HepG2 (cell line): ENCODE measurements around the gene KIF3C. TPM values are rescaled to one million over a fixed set of nuclear protein-coding genes. Genes with fewer than 3 reads are reported as not detected.

Experiments used
- ELF3 ChIP-seq: IDR thresholded peaks from 2 replicates; pipeline ENCODE4 v1.6.1; 2016; ENCODE audit warnings: missing genetic modification reagents, missing compliant biosample characterization
- KDM1A ChIP-seq: IDR thresholded peaks from 2 replicates; pipeline ENCODE4 v1.6.1; 2016; ENCODE audit warnings: missing compliant biosample characterization
- MED13 ChIP-seq: sonication (generic); formaldehyde crosslinking; IDR thresholded peaks from 2 replicates; pipeline ENCODE4 v1.5.0; 2020; ENCODE audit warnings: missing genetic modification reagents
- MZF1 ChIP-seq: sonication (generic); formaldehyde crosslinking; IDR thresholded peaks from 2 replicates; pipeline ENCODE4 v1.8.1; 2023; ENCODE audit warnings: mild to moderate bottlenecking, missing genetic modification reagents, borderline replicate concordance
- RFX1 ChIP-seq: fragments of 450-650 bp; IDR thresholded peaks from 2 replicates; pipeline ENCODE4 v1.6.1; 2017
- SCMH1 ChIP-seq: sonication (generic); formaldehyde crosslinking; IDR thresholded peaks from 2 replicates; pipeline ENCODE4 v1.9.0; 2021; ENCODE audit warnings: missing genetic modification reagents, mild to moderate bottlenecking, borderline replicate concordance
- SIN3B ChIP-seq: fragments of 150-350 bp; IDR thresholded peaks from 2 replicates; pipeline ENCODE4 v1.6.1; 2014; ENCODE audit warnings: low read length
- SRF ChIP-seq: IDR thresholded peaks from 2 replicates; pipeline ENCODE4 v1.6.1; 2011; ENCODE audit warnings: mild to moderate bottlenecking, low read depth, low read length, moderate library complexity
- TARDBP ChIP-seq: sonication (generic); formaldehyde crosslinking; IDR thresholded peaks from 2 replicates; pipeline ENCODE4 v1.8.0; 2022; ENCODE audit warnings: mild to moderate bottlenecking, missing genetic modification reagents
- THYN1 ChIP-seq: sonication (generic); formaldehyde crosslinking; IDR thresholded peaks from 2 replicates; pipeline ENCODE4 v1.8.1; 2023; ENCODE audit warnings: low read depth, mild to moderate bottlenecking, moderate library complexity, missing genetic modification reagents, borderline replicate concordance
- U2AF1 ChIP-seq: fragments of 200-400 bp; formaldehyde crosslinking; optimal IDR thresholded peaks from 2 replicates; pipeline ENCODE3; 2017; ENCODE audit warnings: mild to moderate bottlenecking, low read depth, low read length
- YEATS2 ChIP-seq: sonication (generic); formaldehyde crosslinking; IDR thresholded peaks from 2 replicates; pipeline ENCODE4 v1.4.0; 2020; ENCODE audit warnings: missing genetic modification reagents, borderline replicate concordance
- ZBTB21 ChIP-seq: sonication (generic); formaldehyde crosslinking; IDR thresholded peaks from 2 replicates; pipeline ENCODE4 v1.4.0; 2020; ENCODE audit warnings: missing genetic modification reagents
- ZFP37 ChIP-seq: sonication (generic); formaldehyde crosslinking; IDR thresholded peaks from 2 replicates; pipeline ENCODE4 v1.4.0; 2020; ENCODE audit warnings: missing genetic modification reagents, borderline replicate concordance
- ZFYVE20 ChIP-seq: sonication (generic); formaldehyde crosslinking; IDR thresholded peaks from 2 replicates; pipeline ENCODE4 v1.8.0; 2023; ENCODE audit warnings: low read depth, mild to moderate bottlenecking, moderate library complexity, missing genetic modification reagents, borderline replicate concordance
- ZKSCAN1 ChIP-seq: fragments of 150-350 bp; IDR thresholded peaks from 2 replicates; pipeline ENCODE4 v1.6.1; 2014; ENCODE audit warnings: low read length
- ZMYM4 ChIP-seq: sonication (generic); formaldehyde crosslinking; IDR thresholded peaks from 2 replicates; pipeline ENCODE4 v1.8.1; 2023; ENCODE audit warnings: mild to moderate bottlenecking, missing genetic modification reagents
- ZNF264 ChIP-seq: sonication (generic); formaldehyde crosslinking; IDR thresholded peaks from 2 replicates; pipeline ENCODE4 v1.4.0; 2020; ENCODE audit warnings: missing genetic modification reagents
- ZNF343 ChIP-seq: sonication (generic); formaldehyde crosslinking; IDR thresholded peaks from 2 replicates; pipeline ENCODE4 v1.4.0; 2020; ENCODE audit warnings: mild to moderate bottlenecking, missing genetic modification reagents
- ZNF350 ChIP-seq: sonication (generic); formaldehyde crosslinking; IDR thresholded peaks from 2 replicates; pipeline ENCODE4 v1.4.0; 2020; ENCODE audit warnings: mild to moderate bottlenecking, low read depth, missing genetic modification reagents, borderline replicate concordance
- ZNF446 ChIP-seq: sonication (generic); formaldehyde crosslinking; IDR thresholded peaks from 2 replicates; pipeline ENCODE4 v1.5.0; 2020; ENCODE audit warnings: mild to moderate bottlenecking, missing genetic modification reagents
- ZNF7 ChIP-seq: IDR thresholded peaks from 2 replicates; pipeline ENCODE4 v1.6.1; 2016; ENCODE audit warnings: missing biosample characterization, missing genetic modification reagents
- polyA plus RNA-seq, 8 experiments: library from polyadenylated mRNA; depleted of rRNA in 3 of 8; stranded (reverse) in 7 of 8; unstranded in 1 of 8; fragments of >200 nt; fragmentation: Illumina TruSeq in 4 of 8; extraction: Trizol in 4 of 8; gene quantifications; 2 replicates each; pipeline versions ENCODE4 v1.2.1 to v1.2.3, GENCODE V29; 2011 to 2016; ENCODE audit warnings: low read depth in 4 of 8, missing spikeins in 1 of 8, mixed read lengths in 1 of 8; ENCODE audit not compliant: insufficient read depth in 1 of 8
- total RNA-seq, 5 experiments: library from RNA; depleted of rRNA; stranded (reverse); fragments of >200 nt; fragmentation: Illumina TruSeq; extraction: Trizol; gene quantifications; 2 replicates each; pipeline ENCODE4 v1.2.3, GENCODE V29; 2016; ENCODE audit warnings: low read depth in 1 of 5
- TF ChIP-seq, protein P1 (sequence below): sonication (generic); formaldehyde crosslinking; conservative IDR thresholded peaks from 2 replicates; pipeline ENCODE4 v1.8.1; 2023; ENCODE audit warnings: missing genetic modification reagents
- TF ChIP-seq, protein P2 (sequence below): sonication (generic); formaldehyde crosslinking; IDR thresholded peaks from 2 replicates; pipeline ENCODE4 v1.8.0; 2022; ENCODE audit warnings: mild to moderate bottlenecking, missing genetic modification reagents; ENCODE audit not compliant: insufficient replicate concordance
- TF ChIP-seq, protein P3 (sequence below): sonication (generic); formaldehyde crosslinking; IDR thresholded peaks from 2 replicates; pipeline ENCODE4 v1.4.0; 2020; ENCODE audit warnings: low read depth, mild to moderate bottlenecking, missing genetic modification reagents

KIF3C gene
- total and polyA plus RNA-seq, 2 of the 13 experiments (the other 11 are each of a cell fraction or from before 2014, with no cell fraction given) = 3.6 to 4.9 TPM

DNA sequence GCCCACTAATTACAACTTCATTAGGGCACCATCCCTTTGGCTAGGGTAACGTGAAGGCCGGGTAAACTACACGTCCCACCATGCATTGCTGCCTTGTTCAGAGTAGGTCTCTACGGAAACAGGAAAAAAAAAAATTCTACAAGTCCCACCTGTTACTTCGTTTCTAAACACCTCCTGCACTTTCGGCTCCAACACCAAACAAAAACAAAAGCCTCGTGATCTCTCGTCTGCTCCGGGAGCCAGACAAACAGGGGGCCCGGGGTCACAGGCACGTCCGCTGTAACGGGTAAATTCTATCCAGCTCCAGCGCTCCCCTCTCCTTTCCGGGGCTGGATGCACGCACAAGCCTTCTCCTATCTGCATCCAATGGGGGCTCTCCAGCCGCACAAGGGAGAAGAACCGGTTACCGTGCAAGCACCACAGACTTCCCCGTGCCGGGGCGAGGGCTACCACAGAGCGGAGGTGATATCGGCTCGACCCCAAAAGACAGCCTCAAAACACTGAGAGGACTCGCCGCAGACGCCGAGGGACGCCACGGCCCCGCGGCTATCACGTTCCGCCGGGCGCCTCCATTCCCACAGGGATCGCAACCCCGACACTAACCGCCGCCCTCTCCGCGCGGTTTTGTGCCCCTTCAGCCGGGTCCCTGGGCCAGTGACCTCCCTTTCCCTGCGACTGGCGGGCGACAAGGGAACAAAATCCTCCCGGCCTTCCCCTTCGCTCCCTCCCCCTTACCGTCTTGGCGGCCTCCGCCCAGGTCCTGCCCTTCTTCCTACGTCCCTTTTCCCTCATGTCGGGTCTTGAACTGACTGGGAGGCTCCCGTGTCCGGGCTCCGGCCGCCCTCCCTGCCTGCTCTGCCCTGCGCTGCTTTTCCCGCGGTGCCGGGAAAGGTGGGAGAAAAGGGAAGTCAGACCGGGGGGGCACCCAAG, 104.6 kb downstream of the KIF3C start (continued):
- TF ChIP-seq SIN3B (no peak), ZBTB21 (CRISPR knock-in tag) (no peak; the same call in 1 of the 2 replicates), ZNF7 (CRISPR knock-in tag) (no peak), ZMYM4 (CRISPR knock-in tag) (no peak; the same call in 1 of the 2 replicates), THYN1 (CRISPR knock-in tag) (no peak), YEATS2 (CRISPR knock-in tag) (no peak), ZNF446 (CRISPR knock-in tag) (no peak), ZFYVE20 (CRISPR knock-in tag) (no peak), MED13 (CRISPR knock-in tag) (0 out of 2 replicates have a peak, but pooled peaks have one; percentile 8), TARDBP (CRISPR knock-in tag) (no peak), U2AF1 (peak; percentile 27), KDM1A (CRISPR knock-in tag) (no peak), ZKSCAN1 (no peak), ELF3 (CRISPR knock-in tag) (peak; percentile 31), ZNF350 (CRISPR knock-in tag) (peak; percentile 74; the same call in 1 of the 2 replicates), RFX1 (peak; percentile 47; the same call in 1 of the 2 replicates), SRF (0 out of 2 replicates have a peak, but pooled peaks have one; percentile 3), ZFP37 (CRISPR knock-in tag) (peak; percentile 52; the same call in 1 of the 2 replicates), ZNF343 (no peak), MZF1 (CRISPR knock-in tag) (no peak), SCMH1 (CRISPR knock-in tag) (no peak), ZNF264 (CRISPR knock-in tag) (peak; percentile 64; the same call in 1 of the 2 replicates)
- TF ChIP-seq, protein P1, sequence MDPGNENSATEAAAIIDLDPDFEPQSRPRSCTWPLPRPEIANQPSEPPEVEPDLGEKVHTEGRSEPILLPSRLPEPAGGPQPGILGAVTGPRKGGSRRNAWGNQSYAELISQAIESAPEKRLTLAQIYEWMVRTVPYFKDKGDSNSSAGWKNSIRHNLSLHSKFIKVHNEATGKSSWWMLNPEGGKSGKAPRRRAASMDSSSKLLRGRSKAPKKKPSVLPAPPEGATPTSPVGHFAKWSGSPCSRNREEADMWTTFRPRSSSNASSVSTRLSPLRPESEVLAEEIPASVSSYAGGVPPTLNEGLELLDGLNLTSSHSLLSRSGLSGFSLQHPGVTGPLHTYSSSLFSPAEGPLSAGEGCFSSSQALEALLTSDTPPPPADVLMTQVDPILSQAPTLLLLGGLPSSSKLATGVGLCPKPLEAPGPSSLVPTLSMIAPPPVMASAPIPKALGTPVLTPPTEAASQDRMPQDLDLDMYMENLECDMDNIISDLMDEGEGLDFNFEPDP = no peak
- TF ChIP-seq, protein P2, sequence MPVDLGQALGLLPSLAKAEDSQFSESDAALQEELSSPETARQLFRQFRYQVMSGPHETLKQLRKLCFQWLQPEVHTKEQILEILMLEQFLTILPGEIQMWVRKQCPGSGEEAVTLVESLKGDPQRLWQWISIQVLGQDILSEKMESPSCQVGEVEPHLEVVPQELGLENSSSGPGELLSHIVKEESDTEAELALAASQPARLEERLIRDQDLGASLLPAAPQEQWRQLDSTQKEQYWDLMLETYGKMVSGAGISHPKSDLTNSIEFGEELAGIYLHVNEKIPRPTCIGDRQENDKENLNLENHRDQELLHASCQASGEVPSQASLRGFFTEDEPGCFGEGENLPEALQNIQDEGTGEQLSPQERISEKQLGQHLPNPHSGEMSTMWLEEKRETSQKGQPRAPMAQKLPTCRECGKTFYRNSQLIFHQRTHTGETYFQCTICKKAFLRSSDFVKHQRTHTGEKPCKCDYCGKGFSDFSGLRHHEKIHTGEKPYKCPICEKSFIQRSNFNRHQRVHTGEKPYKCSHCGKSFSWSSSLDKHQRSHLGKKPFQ = peak; percentile 62
- TF ChIP-seq, protein P3, sequence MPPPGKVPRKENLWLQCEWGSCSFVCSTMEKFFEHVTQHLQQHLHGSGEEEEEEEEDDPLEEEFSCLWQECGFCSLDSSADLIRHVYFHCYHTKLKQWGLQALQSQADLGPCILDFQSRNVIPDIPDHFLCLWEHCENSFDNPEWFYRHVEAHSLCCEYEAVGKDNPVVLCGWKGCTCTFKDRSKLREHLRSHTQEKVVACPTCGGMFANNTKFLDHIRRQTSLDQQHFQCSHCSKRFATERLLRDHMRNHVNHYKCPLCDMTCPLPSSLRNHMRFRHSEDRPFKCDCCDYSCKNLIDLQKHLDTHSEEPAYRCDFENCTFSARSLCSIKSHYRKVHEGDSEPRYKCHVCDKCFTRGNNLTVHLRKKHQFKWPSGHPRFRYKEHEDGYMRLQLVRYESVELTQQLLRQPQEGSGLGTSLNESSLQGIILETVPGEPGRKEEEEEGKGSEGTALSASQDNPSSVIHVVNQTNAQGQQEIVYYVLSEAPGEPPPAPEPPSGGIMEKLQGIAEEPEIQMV (CRISPR knock-in tag) = peak; percentile 33; the same call in 1 of the 2 replicates
